Activated gamma-delta T cell treated with Interleukin-2 at 50 U/mL for 16 hours (primary cell): ENCODE data around the gene PIN1.
A peak's percentile ranks its signal among the peaks of the same experiment; 100 is the strongest.
"Not testable (repeated sequence)": the region's sequence is repeated elsewhere in the genome, so short reads cannot be mapped to it uniquely, and the experiment has no call there.

Experiments
- DNase-seq: peaks from one replicate; pipeline ENCODE4 v3.0.0-alpha.2; 2020

PIN1 gene

GRCh38 chr19:9818734-9819595 is 16.2 kb upstream of the PIN1 start, which contains the start of gene FBXL12:
FBXL12 (minus strand) TSS chr19:9819079; CDS start chr19:9818813, 266 bp downstream.
- DNase-seq, result peak; percentile 100

- no peak for DNase-seq
These were observed 15.6 kb upstream of the PIN1 start for GRCh38 chr19:9819596-9819909.

- DNase-seq, result not testable (repeated sequence)
These were observed 15.1 kb upstream of the PIN1 start for GRCh38 chr19:9820034-9820433.

GRCh38 chr19:9823816-9824215 is 11.3 kb upstream of the PIN1 start:
- DNase-seq, result no peak

- DNase-seq, result peak; percentile 90
These were observed 7.6 kb upstream of the PIN1 start, which contains the start of gene UBL5 for GRCh38 chr19:9827289-9828238. UBL5 (plus strand) TSS chr19:9827918; CDS start chr19:9828338, 420 bp downstream.

GRCh38 chr19:9828551-9829063 is 6.5 kb upstream of the PIN1 start:
- no peak for DNase-seq

- no peak for DNase-seq
These were observed 802 bp upstream of the PIN1 start for GRCh38 chr19:9834307-9834725.

GRCh38 chr19:9835507-9835949 is 410 bp downstream of the PIN1 start:
- DNase-seq, result no peak

GRCh38 chr19:9836021-9836420 is 903 bp downstream of the PIN1 start:
- DNase-seq, result no peak

GRCh38 chr19:9838324-9838723 is 3.2 kb downstream of the PIN1 start:
- DNase-seq, result no peak

GRCh38 chr19:9839415-9839814 is 4.3 kb downstream of the PIN1 start:
- no peak for DNase-seq

- no peak for DNase-seq
These were observed 7.9 kb downstream of the PIN1 start for GRCh38 chr19:9842834-9843625.

GRCh38 chr19:9843626-9844273 is 8.6 kb downstream of the PIN1 start:
- not testable (repeated sequence) for DNase-seq

- DNase-seq, result peak; percentile 16
These were observed 12.1 kb downstream of the PIN1 start for GRCh38 chr19:9847087-9847671.

GRCh38 chr19:9848060-9848459 is 12.9 kb downstream of the PIN1 start:
- peak; percentile 39 for DNase-seq

- no peak for DNase-seq
These were observed 13.6 kb downstream of the PIN1 start for GRCh38 chr19:9848762-9849161.

- DNase-seq, result no peak
These were observed 14.7 kb downstream of the PIN1 start for GRCh38 chr19:9849791-9850190.

- DNase-seq, result no peak
These were observed 15.3 kb downstream of the PIN1 start for GRCh38 chr19:9850235-9850959.

GRCh38 chr19:9854282-9854846 is 19.2 kb downstream of the PIN1 start:
- DNase-seq, result no peak

- no peak for DNase-seq
These were observed 21.5 kb downstream of the PIN1 start for GRCh38 chr19:9856609-9857008.
